Astrocyte (in vitro differentiated cells and primary cell): ENCODE results near the gene LRCH1. TPM values are rescaled to one million over a fixed set of nuclear protein-coding genes. Genes with fewer than 3 reads are reported as not detected.
A peak's percentile ranks its signal among the peaks of the same experiment; 100 is the strongest.

Experiments
- DNase-seq: peaks from one replicate; pipeline ENCODE4 v3.0.0-alpha.2; 2010; ENCODE audit warnings: low read depth
- FAIRE-seq: peaks from 2 replicates; lab custom pipeline; 2011; peaks lifted over from hg19 to GRCh38; lab: Jason Lieb, UNC
- H2AFZ ChIP-seq: 2 replicates; pipeline ENCODE4 v1.6.0; 2012; ENCODE audit warnings: low read depth, low read length, inconsistent platforms
- H3K27ac ChIP-seq: 2 replicates; pipeline ENCODE4 v1.5.1; 2011; ENCODE audit warnings: low read depth, low read length, inconsistent platforms
- H3K27me3 ChIP-seq: 2 replicates; pipeline ENCODE4 v1.6.0; 2011; ENCODE audit warnings: low read length, inconsistent platforms; ENCODE audit not compliant: insufficient read depth
- H3K36me3 ChIP-seq: 2 replicates; pipeline ENCODE4 v1.5.1; 2011; ENCODE audit warnings: low read length, inconsistent platforms; ENCODE audit not compliant: insufficient read depth
- H3K4me1 ChIP-seq: 2 replicates; pipeline ENCODE4 v1.5.1; 2011; ENCODE audit warnings: low read length, inconsistent platforms; ENCODE audit not compliant: insufficient read depth
- H3K4me2 ChIP-seq: 2 replicates; pipeline ENCODE4 v1.6.0; 2012; ENCODE audit warnings: low read length, inconsistent platforms
- H3K4me3 ChIP-seq: 2 replicates; pipeline ENCODE4 v1.5.1; 2011; ENCODE audit warnings: low read depth, mild to moderate bottlenecking, low read length, inconsistent platforms; ENCODE audit not compliant: insufficient read depth
- H3K79me2 ChIP-seq: 2 replicates; pipeline ENCODE4 v1.6.0; 2012; ENCODE audit warnings: mild to moderate bottlenecking, low read length, inconsistent platforms; ENCODE audit not compliant: insufficient read depth
- H3K9ac ChIP-seq: 2 replicates; pipeline ENCODE4 v1.6.0; 2012; ENCODE audit warnings: mild to moderate bottlenecking, low read length, inconsistent platforms
- H3K9me3 ChIP-seq: 2 replicates; pipeline ENCODE4 v1.5.1; 2012; ENCODE audit warnings: low read depth, mild to moderate bottlenecking, low read length, inconsistent platforms; ENCODE audit not compliant: insufficient read depth
- H4K20me1 ChIP-seq: 2 replicates; pipeline ENCODE4 v1.6.0; 2012; ENCODE audit warnings: low read length, inconsistent platforms; ENCODE audit not compliant: insufficient read depth
- H3K27ac Mint-ChIP-seq: one replicate; pipeline ENCODE4 v1.8.0; 2021; ENCODE audit warnings: mild to moderate bottlenecking, mixed read lengths; ENCODE audit not compliant: unreplicated experiment
- H3K27me3 Mint-ChIP-seq: one replicate; pipeline ENCODE4 v1.8.0; 2021; ENCODE audit warnings: low read depth, mixed read lengths; ENCODE audit not compliant: unreplicated experiment
- H3K36me3 Mint-ChIP-seq: one replicate; pipeline ENCODE4 v1.8.0; 2021; ENCODE audit warnings: low read depth, mixed read lengths; ENCODE audit not compliant: unreplicated experiment
- H3K4me1 Mint-ChIP-seq: one replicate; pipeline ENCODE4 v1.8.0; 2021; ENCODE audit warnings: low read depth, mixed read lengths; ENCODE audit not compliant: unreplicated experiment
- H3K4me3 Mint-ChIP-seq: one replicate; pipeline ENCODE4 v1.8.0; 2021; ENCODE audit warnings: mild to moderate bottlenecking, moderate library complexity, mixed read lengths; ENCODE audit not compliant: unreplicated experiment
- H3K9me3 Mint-ChIP-seq: one replicate; pipeline ENCODE4 v1.8.0; 2021; ENCODE audit warnings: mild to moderate bottlenecking, mixed read lengths; ENCODE audit not compliant: unreplicated experiment
- CTCF ChIP-seq: IDR thresholded peaks from 2 replicates; pipeline ENCODE4 v1.5.1; 2011; ENCODE audit warnings: low read depth, mild to moderate bottlenecking, inconsistent platforms, low read length, moderate library complexity; ENCODE audit not compliant: insufficient read depth
- EZH2 ChIP-seq: IDR thresholded peaks from 2 replicates; pipeline ENCODE4 v1.6.1; 2012; ENCODE audit warnings: mild to moderate bottlenecking, low read length, inconsistent platforms; ENCODE audit not compliant: insufficient read depth
- total RNA-seq: library from RNA; stranded (reverse); gene quantifications from 2 replicates; pipeline ENCODE4 v1.2.1, GENCODE V29; 2021

The LRCH1 gene
- total RNA-seq, 1 donor from 2014 or later: 17.7 TPM

- H3K9me3 ChIP-seq: no peaks in the 10 kb centered on the region
- DNase-seq: no peak
- H4K20me1 ChIP-seq: peaks cover 31% of the 10 kb centered on the region
- no peak overlapping the region for H3K27ac ChIP-seq
- H3K4me1 ChIP-seq: peaks cover 5% of the 10 kb centered on the region
- peaks cover 8% of the 10 kb centered on the region for H3K79me2 ChIP-seq
- peaks cover 4% of the 10 kb centered on the region for H3K36me3 ChIP-seq
- H3K4me1 Mint-ChIP-seq: peaks cover 29% of the 10 kb centered on the region
- no peak for FAIRE-seq
- H2AFZ ChIP-seq: no peak overlapping the region
- H3K36me3 Mint-ChIP-seq: peaks cover 4% of the 10 kb centered on the region
- H3K27ac Mint-ChIP-seq: no peak overlapping the region
- no peaks in the 10 kb centered on the region for H3K9me3 Mint-ChIP-seq
- no peaks in the 10 kb centered on the region for H3K27me3 ChIP-seq
- no peaks in the 10 kb centered on the region for H3K27me3 Mint-ChIP-seq
- TF ChIP-seq CTCF (no peak), EZH2 (no peak)
- H3K4me3 Mint-ChIP-seq: no peak overlapping the region
- H3K4me2 ChIP-seq: no peak overlapping the region
- H3K9ac ChIP-seq: no peak overlapping the region
- no peak overlapping the region for H3K4me3 ChIP-seq
Measured at GRCh38 chr13:46682707-46683106, 129.7 kb downstream of the LRCH1 start.

- Mint-ChIP-seq H3K4me3 (no peak overlapping the region), H3K27ac (no peak overlapping the region), H3K4me1 (peaks cover 36% of the 10 kb centered on the region), H3K36me3 (peaks cover 4% of the 10 kb centered on the region), H3K9me3 (no peaks in the 10 kb centered on the region), H3K27me3 (no peaks in the 10 kb centered on the region)
- TF ChIP-seq CTCF (no peak), EZH2 (no peak)
- H2AFZ ChIP-seq: no peak overlapping the region
- H3K9ac ChIP-seq: no peak overlapping the region
- H3K4me3 ChIP-seq: no peak overlapping the region
- no peaks in the 10 kb centered on the region for H3K27me3 ChIP-seq
- peaks cover 5% of the 10 kb centered on the region for H3K4me1 ChIP-seq
- H3K9me3 ChIP-seq: no peaks in the 10 kb centered on the region
- FAIRE-seq (peak; percentile 43), DNase-seq (no peak)
- no peak overlapping the region for H3K27ac ChIP-seq
- peaks cover 31% of the 10 kb centered on the region for H4K20me1 ChIP-seq
- H3K4me2 ChIP-seq: peak overlapping the region; percentile 34
- H3K36me3 ChIP-seq: peaks cover 4% of the 10 kb centered on the region
- peaks cover 8% of the 10 kb centered on the region for H3K79me2 ChIP-seq
Measured at GRCh38 chr13:46683676-46684260, 130.8 kb downstream of the LRCH1 start.

- Mint-ChIP-seq H3K4me3 (peak overlapping the region; percentile 52), H3K27me3 (no peaks in the 10 kb centered on the region), H3K36me3 (peaks cover 4% of the 10 kb centered on the region), H3K27ac (peak overlapping the region; percentile 59), H3K9me3 (no peaks in the 10 kb centered on the region), H3K4me1 (peaks cover 36% of the 10 kb centered on the region)
- DNase-seq (no peak), FAIRE-seq (no peak)
- peaks cover 4% of the 10 kb centered on the region for H3K36me3 ChIP-seq
- H2AFZ ChIP-seq: no peak overlapping the region
- H3K4me3 ChIP-seq: no peak overlapping the region
- H4K20me1 ChIP-seq: peaks cover 27% of the 10 kb centered on the region
- H3K9me3 ChIP-seq: no peaks in the 10 kb centered on the region
- TF ChIP-seq CTCF: no peak
- TF ChIP-seq EZH2: no peak
- no peaks in the 10 kb centered on the region for H3K27me3 ChIP-seq
- H3K4me1 ChIP-seq: peaks cover 5% of the 10 kb centered on the region
- peak overlapping the region; percentile 34 for H3K4me2 ChIP-seq
- no peak overlapping the region for H3K9ac ChIP-seq
- H3K79me2 ChIP-seq: peaks cover 6% of the 10 kb centered on the region
- no peak overlapping the region for H3K27ac ChIP-seq
Measured at GRCh38 chr13:46684287-46685001, 131.5 kb downstream of the LRCH1 start.
